A673 (cell line): Measurements from ENCODE around the gene ABCC5. TPM values are rescaled to one million over a fixed set of nuclear protein-coding genes. Genes with fewer than 3 reads are reported as not detected.
"Not testable (repeated sequence)": the region's sequence is repeated elsewhere in the genome, so short reads cannot be mapped to it uniquely, and the experiment has no call there.

ENCODE experiments used
- BruUV-seq: library from RNA; stranded (reverse); fragments of 400-500 nt; replicated peaks from 2 replicates; lab custom pipeline; 2021; lab: Mats Ljungman, UMichigan
- CTCF ChIA-PET: fragments of 300-600 bp; sonication (Branson Sonifier 250); formaldehyde crosslinking; loops from one replicate; lab custom pipeline; 2022; ENCODE audit warnings: antibody characterized with exemption; lab: Charles Lee
- POLR2A ChIA-PET: fragments of 300-600 bp; sonication (Branson Sonifier 250); formaldehyde crosslinking; loops from one replicate; lab custom pipeline; 2022; ENCODE audit warnings: antibody characterized with exemption; ENCODE audit not compliant: low non-redundant PET; lab: Charles Lee
- DNase-seq: peaks from one replicate; pipeline ENCODE4 v3.0.0-alpha.2; 2015; ENCODE audit warnings: low spot score
- H3K27ac ChIP-seq: fragments of 200-600 bp; sonication (generic); 2 replicates; pipeline ENCODE4 v1.5.1; 2016; ENCODE audit warnings: mixed run types, low read depth, mild to moderate bottlenecking, mixed read lengths, antibody characterized with exemption, low read length; ENCODE audit not compliant: poor library complexity, severe bottlenecking
- H3K27me3 ChIP-seq: fragments of 200-600 bp; sonication (generic); replicated peaks from 2 replicates; pipeline ENCODE4 v1.6.1; 2017; ENCODE audit warnings: mixed run types, low read depth, mild to moderate bottlenecking, mixed read lengths, antibody characterized with exemption, low read length; ENCODE audit not compliant: insufficient read depth, poor library complexity
- H3K36me3 ChIP-seq: fragments of 200-600 bp; sonication (generic); 2 replicates; pipeline ENCODE4 v1.6.1; 2016; ENCODE audit warnings: mixed run types, mild to moderate bottlenecking, mixed read lengths, antibody characterized with exemption, low read length; ENCODE audit not compliant: insufficient read depth, poor library complexity, severe bottlenecking
- H3K4me1 ChIP-seq: fragments of 200-600 bp; sonication (generic); 2 replicates; pipeline ENCODE4 v1.6.1; 2017; ENCODE audit warnings: mixed run types, mild to moderate bottlenecking, mixed read lengths, antibody characterized with exemption, low read length; ENCODE audit not compliant: insufficient read depth, poor library complexity, severe bottlenecking
- H3K4me3 ChIP-seq: fragments of 200-600 bp; sonication (generic); 2 replicates; pipeline ENCODE4 v1.5.1; 2016; ENCODE audit warnings: low read depth, mixed run types, mild to moderate bottlenecking, mixed read lengths, low read length; ENCODE audit not compliant: poor library complexity, severe bottlenecking
- H3K9me3 ChIP-seq: fragments of 200-600 bp; sonication (generic); 2 replicates; pipeline ENCODE4 v1.6.1; 2016; ENCODE audit warnings: mixed run types, low read depth, mild to moderate bottlenecking, mixed read lengths, antibody characterized with exemption, low read length; ENCODE audit not compliant: poor library complexity, severe bottlenecking
- EZH2 ChIP-seq: fragments of 200-600 bp; sonication (generic); IDR thresholded peaks from 2 replicates; pipeline ENCODE4 v1.6.1; 2017; ENCODE audit warnings: borderline replicate concordance, low read depth, mild to moderate bottlenecking, mixed read lengths, antibody characterized with exemption, low read length; ENCODE audit not compliant: poor library complexity, severe bottlenecking
- intact Hi-C: fragments of 100-400 bp; cut with micrococcal nuclease; formaldehyde crosslinking; loops from one replicate; pipeline ENCODE4 v1.10.0; 2022; ENCODE audit not compliant: unreplicated experiment
- total RNA-seq: library from RNA; stranded (reverse); gene quantifications from 2 replicates; pipeline ENCODE4 v1.2.3, GENCODE V29; 2021
- TF ChIP-seq, protein P1 (sequence below): fragments of 300-800, 200-600 bp; sonication (generic); conservative IDR thresholded peaks from 2 replicates; pipeline ENCODE4 v1.5.1; 2017; ENCODE audit warnings: low read depth, mild to moderate bottlenecking, antibody characterized with exemption, low read length, moderate library complexity, mixed read lengths

The ABCC5 gene
- total RNA-seq, 1 experiment from 2014 or later: 32.0 TPM

DNA sequence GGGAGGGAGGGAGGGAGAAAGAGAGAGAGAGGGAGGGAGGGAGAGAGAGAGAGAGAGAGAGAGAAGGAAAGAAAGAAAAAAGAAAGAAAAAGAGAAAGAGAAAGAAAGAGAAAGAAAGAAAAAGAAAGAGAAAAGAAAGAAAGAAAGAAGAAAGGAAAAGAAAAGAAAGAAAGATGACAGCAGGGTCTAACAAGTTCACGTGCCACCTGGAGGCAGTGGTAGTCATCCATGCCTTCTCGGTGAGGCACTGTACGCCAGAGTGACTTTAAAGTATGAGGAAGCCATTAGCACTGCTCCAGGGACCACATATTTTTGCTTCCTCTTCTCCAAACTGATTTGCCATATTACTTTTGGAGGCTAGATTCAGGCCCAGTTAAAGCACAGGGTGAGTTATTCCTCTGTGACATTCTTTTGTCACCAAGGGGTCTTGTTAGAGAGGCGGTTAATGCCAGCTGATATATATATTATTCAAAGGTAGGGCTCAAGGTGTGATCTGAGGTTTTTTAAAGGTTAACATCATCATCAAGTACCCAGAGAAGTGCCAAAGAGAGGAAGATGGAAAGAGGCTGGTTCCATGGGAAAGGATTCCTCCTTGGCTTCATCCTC, 13.6 kb upstream of the ABCC5 start, which contains the start of gene HTR3D:
Gene HTR3D, plus strand, starts transcription at position 556 of the 606 bp plus-strand sequence. Its CDS starts 0 bp downstream, at position 556.
- no peaks in the 10 kb centered on the region for H3K4me1 ChIP-seq
- no TSS peak for BruUV-seq
- no peaks in the 10 kb centered on the region for H3K9me3 ChIP-seq
- H3K4me3 ChIP-seq: no peak within 1 kb of the TSS
- no peak within 1 kb of the TSS for H3K27ac ChIP-seq
- ChIA-PET POLR2A (no interaction called here), CTCF (no interaction called here)
- no peak for DNase-seq
- TF ChIP-seq, protein P1, sequence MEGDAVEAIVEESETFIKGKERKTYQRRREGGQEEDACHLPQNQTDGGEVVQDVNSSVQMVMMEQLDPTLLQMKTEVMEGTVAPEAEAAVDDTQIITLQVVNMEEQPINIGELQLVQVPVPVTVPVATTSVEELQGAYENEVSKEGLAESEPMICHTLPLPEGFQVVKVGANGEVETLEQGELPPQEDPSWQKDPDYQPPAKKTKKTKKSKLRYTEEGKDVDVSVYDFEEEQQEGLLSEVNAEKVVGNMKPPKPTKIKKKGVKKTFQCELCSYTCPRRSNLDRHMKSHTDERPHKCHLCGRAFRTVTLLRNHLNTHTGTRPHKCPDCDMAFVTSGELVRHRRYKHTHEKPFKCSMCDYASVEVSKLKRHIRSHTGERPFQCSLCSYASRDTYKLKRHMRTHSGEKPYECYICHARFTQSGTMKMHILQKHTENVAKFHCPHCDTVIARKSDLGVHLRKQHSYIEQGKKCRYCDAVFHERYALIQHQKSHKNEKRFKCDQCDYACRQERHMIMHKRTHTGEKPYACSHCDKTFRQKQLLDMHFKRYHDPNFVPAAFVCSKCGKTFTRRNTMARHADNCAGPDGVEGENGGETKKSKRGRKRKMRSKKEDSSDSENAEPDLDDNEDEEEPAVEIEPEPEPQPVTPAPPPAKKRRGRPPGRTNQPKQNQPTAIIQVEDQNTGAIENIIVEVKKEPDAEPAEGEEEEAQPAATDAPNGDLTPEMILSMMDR: no peak
- TF ChIP-seq EZH2: no peak
- H3K36me3 ChIP-seq: no peaks in the 10 kb centered on the region
- peaks cover 37% of the 10 kb centered on the region for H3K27me3 ChIP-seq
- intact Hi-C loops: no loop called here

DNA sequence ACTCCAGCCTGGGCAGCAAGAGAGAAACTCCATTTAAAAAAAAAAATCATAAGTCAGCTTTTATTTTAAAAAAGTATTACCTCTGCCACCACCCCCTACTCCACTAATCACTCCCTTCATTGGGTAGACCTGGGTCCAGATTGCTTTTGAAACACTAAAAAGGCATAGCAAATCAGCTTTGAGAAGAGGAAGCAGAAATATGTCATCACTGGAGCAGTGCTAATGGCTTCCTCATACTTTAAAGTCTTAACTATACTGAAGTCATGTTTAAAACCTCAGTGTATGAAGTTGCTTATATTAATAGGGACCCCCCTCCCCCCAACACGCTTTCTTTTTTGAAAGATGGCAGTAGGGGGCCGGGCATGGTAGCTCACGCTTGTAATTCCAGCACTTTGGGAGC, 12.9 kb upstream of the ABCC5 start:
- Histone ChIP-seq H3K4me3 (no peak overlapping the region), H3K4me1 (no peaks in the 10 kb centered on the region), H3K36me3 (no peaks in the 10 kb centered on the region), H3K27me3 (peaks cover 31% of the 10 kb centered on the region), H3K9me3 (no peaks in the 10 kb centered on the region), H3K27ac (no peak overlapping the region)
- no TSS peak for BruUV-seq
- intact Hi-C loops: no loop called here
- no peak for TF ChIP-seq EZH2
- TF ChIP-seq, protein P1: no peak
- no peak for DNase-seq
- POLR2A ChIA-PET: no interaction called here
- CTCF ChIA-PET: no interaction called here

DNA sequence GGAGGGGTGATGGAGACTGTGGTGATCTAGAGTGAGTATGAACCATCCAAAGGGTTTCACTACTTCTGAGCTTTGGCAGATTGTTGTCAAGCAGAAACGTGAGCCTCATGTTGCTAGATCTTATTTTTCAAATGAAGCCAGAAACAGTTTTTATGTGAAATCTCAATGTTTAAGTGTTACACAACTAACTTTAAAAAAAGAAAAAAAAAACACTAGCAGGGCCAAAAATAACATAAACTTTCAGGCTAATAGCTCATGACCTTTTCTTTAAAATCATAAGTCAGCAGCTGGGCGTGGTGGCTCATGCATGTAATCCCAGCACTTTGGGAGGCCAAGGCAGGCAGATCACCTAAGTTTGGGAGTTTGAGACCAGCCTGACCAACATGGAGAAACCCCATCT, 11.8 kb upstream of the ABCC5 start:
- Histone ChIP-seq H3K9me3 (no peaks in the 10 kb centered on the region), H3K27ac (no peak overlapping the region), H3K4me3 (no peak overlapping the region), H3K27me3 (peaks cover 22% of the 10 kb centered on the region), H3K4me1 (no peaks in the 10 kb centered on the region), H3K36me3 (no peaks in the 10 kb centered on the region)
- DNase-seq: no peak
- TF ChIP-seq, protein P1: no peak
- no peak for TF ChIP-seq EZH2
- no TSS peak for BruUV-seq
- ChIA-PET CTCF (no interaction called here), POLR2A (interaction anchor here (0.6 kb wide), 1 partner anchor 13 kb away, joined by 10 read pairs; no protein-coding TSS in a partner anchor)
- intact Hi-C loops: no loop called here

DNA sequence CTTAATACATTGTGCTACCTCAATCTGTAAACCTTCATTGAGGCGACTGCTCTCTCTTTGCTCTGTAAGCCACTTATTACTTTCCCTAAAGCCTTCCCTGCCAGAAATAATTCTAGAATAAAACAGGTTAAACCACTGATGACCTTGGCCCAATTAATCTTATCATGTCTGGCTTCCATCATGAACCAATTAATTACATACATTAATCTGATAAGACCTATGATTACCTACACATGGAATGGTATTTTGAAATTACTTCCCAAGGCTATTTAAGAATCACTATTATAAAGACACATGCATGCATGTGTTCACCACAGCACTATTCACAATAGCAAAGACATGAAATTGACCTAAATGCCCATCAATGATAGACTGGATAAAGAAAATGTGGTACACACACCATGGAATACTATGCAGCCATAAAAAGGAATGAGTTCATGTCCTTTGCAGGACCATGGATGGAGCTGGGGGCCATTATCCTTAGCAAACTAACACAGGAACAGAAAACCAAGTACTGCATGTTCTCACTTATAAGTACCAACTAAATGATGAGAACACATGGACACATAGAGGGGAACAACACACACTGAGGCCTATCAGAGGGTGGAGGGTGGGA, 10.7 kb upstream of the ABCC5 start:
- BruUV-seq, CTCF ChIA-PET, H3K9me3 ChIP-seq, H3K27ac ChIP-seq, DNase-seq, H3K4me1 ChIP-seq, POLR2A ChIA-PET, intact Hi-C loops, H3K36me3 ChIP-seq, H3K4me3 ChIP-seq: not testable (repeated sequence)
- peaks cover 14% of the 10 kb centered on the region for H3K27me3 ChIP-seq

DNA sequence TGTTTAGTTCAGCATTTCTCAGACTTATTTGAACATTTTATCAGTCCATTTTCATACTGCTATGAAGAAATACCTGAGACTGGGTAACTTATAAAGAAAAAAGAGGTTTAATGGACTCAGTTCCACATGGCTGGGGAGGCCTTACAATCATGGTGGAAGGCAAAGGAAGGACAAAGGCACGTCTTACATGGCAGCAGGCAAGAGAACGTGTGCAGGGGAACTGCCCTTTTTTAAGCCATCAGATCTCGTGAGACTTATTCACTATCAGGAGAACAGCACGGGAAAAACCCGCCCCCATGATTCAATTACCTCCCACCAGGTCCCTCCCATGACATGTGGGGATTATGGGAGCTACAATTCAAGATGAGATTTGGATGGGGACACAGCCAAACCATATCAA, 7.6 kb upstream of the ABCC5 start:
- H3K4me3 ChIP-seq, DNase-seq, BruUV-seq, H3K27ac ChIP-seq, H3K9me3 ChIP-seq, H3K4me1 ChIP-seq, POLR2A ChIA-PET, intact Hi-C loops, H3K27me3 ChIP-seq, H3K36me3 ChIP-seq: not testable (repeated sequence)
- CTCF ChIA-PET: interaction anchor here (0.6 kb wide), 1 partner anchor 201 kb away, joined by 4 read pairs; no protein-coding TSS in a partner anchor
